AG09319 (cell line): Measurements from ENCODE around the gene ANO10.
"Not testable (repeated sequence)": the region's sequence is repeated elsewhere in the genome, so short reads cannot be mapped to it uniquely, and the experiment has no call there.

ENCODE experiments used
- DNase-seq: peaks from one replicate; pipeline ENCODE4 v3.0.0-alpha.2; 2010; ENCODE audit warnings: low read depth; ENCODE audit errors: extremely low read depth
- CTCF ChIP-seq: IDR thresholded peaks from 2 replicates; pipeline ENCODE4 v1.5.1; 2011; ENCODE audit warnings: low read depth, mild to moderate bottlenecking, inconsistent platforms, low read length, moderate library complexity

Gene ANO10

GRCh38 chr3:43478118-43478785 is 143.6 kb downstream of the ANO10 start:
- TF ChIP-seq CTCF, result no peak
- no peak for DNase-seq

- DNase-seq, result no peak
- no peak for TF ChIP-seq CTCF
Observed at GRCh38 chr3:43477600-43477999, 144.2 kb downstream of the ANO10 start.

- DNase-seq, result no peak
- no peak for TF ChIP-seq CTCF
Observed at GRCh38 chr3:43473737-43474136, 148.1 kb downstream of the ANO10 start.

GRCh38 chr3:43473244-43473643 is 148.6 kb downstream of the ANO10 start:
- TF ChIP-seq CTCF, result no peak
- DNase-seq, result no peak

GRCh38 chr3:43468133-43468532 is 153.7 kb downstream of the ANO10 start:
- no peak for DNase-seq
- TF ChIP-seq CTCF, result no peak

- DNase-seq, result no peak
- TF ChIP-seq CTCF, result no peak
Observed at GRCh38 chr3:43465109-43465508, 156.7 kb downstream of the ANO10 start.

- not testable (repeated sequence) for DNase-seq
Observed at GRCh38 chr3:43462566-43462965, 159.2 kb downstream of the ANO10 start.

- no peak for TF ChIP-seq CTCF
Observed at GRCh38 chr3:43461345-43461744, 160.5 kb downstream of the ANO10 start.

GRCh38 chr3:43457038-43457437 is 164.8 kb downstream of the ANO10 start:
- DNase-seq, result not testable (repeated sequence)

More at GRCh38 chr3:43461345-43461744, 160.5 kb downstream of the ANO10 start:
- no peak for DNase-seq
